ENCODE data around the gene DMTF1.
"Not testable (repeated sequence)": the region's sequence is repeated elsewhere in the genome, so short reads cannot be mapped to it uniquely, and the experiment has no call there.

DMTF1 gene

DNA sequence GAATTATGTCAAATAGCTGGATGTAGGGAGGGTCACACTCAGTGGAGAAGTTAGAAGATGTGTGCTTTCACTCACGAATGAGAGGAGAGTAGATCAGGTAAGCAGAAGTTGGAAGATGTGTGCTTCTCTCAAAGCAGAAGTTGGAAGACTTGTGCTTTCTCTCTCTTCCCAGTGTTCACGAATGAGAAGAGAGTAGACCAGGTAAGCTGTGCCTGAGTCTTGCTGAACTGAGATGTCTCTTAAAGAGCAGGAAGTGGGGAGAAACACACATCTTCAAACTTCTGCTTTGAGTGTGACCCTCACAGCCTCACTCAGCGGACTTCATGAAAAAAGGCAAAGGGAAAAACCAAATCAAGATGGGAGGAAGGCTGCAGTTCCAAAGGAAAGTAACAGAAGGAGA lies 74.2 kb downstream of the DMTF1 start:
- peak in 1 of 2 experiments; percentile 8 for DNase-seq

DNA sequence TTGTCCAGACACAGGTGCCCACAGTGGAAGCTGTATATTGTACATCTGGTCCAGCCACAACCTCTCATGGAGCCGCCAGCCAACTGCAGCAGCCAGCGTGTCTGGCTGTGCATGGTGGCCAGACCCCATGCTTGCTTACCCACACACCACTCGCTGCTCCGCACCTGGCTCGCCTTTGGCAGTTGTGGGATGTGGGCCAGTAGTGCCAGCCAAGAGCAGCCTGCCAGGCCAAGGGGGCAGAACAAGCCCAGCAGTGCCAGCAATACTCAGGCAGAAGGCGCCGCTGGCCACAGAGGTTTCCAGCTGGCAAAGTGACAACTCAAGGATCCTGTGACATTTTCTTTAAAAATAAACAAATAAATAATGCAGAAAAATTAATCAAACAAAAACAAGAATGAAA lies 79.0 kb downstream of the DMTF1 start:
- DNase-seq = no peak

DNA sequence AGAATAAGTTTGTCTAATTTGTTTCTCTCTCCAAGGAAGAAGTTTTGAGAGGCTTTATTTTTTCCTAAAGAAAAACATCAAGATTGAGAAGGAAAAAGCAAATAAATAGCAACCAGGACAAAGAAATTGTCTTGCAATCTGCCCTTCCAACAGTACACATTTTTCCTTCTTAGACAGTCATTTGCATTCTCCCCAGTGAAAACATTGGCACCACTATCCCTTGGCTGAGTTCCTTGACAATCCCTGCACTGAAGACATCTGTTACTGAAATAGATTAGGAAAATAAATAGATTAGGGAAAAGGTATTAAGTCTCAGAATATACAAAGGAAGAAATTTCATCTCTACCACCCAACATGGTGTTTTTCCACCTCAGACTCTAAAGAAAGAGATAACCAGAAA lies 79.5 kb downstream of the DMTF1 start:
- DNase-seq = no peak

DNA sequence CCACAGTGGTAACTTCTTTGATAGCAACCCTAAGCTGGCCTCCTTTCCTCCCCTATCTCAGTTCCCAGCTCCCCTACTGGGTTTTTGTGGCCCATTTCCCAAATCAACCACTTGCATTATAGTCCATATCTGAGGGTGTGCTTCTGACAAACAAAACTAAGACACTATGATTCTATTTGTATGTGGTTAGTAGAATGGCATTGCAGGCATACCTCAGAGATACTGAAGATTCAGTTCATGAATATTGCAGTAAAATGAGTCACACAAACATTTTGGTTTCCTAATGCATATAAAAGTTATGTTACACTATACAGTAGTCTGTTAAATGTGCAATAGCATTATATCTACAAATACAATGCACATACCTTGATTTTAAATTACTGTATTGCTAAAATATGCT lies 82.7 kb downstream of the DMTF1 start:
- no peak for DNase-seq

DNA sequence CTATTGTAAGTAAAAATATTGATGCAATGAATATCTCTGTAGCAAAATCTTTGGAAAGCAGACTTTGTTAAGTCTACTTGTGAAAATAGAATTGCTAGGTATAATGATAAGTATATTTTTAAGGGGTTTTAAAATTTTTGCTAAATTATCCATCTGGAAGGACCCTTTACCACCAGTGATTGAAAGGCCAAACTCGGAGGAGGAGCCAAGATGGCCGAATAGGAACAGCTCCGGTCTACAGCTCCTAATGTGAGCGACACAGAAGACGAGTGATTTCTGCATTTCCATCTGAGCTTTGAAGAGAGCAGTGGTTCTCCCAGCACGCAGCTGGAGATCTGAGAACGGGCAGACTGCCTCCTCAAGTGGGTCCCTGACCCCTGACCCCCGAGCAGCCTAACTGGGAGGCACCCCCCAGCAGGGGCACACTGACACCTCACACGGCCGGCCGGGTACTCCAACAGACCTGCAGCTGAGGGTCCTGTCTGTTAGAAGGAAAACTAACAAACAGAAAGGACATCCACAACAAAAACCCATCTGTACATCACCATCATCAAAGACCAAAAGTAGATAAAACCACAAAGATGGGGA lies 86.3 kb downstream of the DMTF1 start:
- DNase-seq = not testable (repeated sequence)

DNA sequence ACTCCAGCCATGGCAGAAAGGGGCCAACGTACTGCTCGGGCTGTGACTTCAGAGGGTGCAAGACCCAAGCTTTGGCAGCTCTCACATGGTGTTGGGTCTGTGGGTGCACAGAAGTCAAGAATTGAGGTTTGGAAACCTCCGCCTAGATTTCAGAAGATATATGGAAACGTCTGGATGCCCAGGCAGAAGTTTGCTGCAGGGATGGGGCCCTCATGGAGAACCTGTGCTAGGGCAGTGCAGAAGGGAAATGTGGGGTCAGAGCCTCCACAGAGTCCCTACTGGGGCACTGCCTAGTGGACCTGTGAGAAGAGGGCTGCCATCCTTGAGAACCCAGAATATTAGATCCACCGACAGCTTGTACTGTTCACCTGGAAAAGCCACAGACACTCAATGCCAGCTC lies 93.4 kb downstream of the DMTF1 start:
- DNase-seq = not testable (repeated sequence)

Measured in Kasumi-1 (cell line).